Heart left ventricle (tissue), 16 donors: ENCODE measurements around the gene SNX11. TPM values are rescaled to one million over a fixed set of nuclear protein-coding genes. Genes with fewer than 3 reads are reported as not detected.

Experiments used
- ATAC-seq, 4 donors: fragments of 200-7000 bp; cut with Tn5 transposase; one replicate each; pipeline ENCODE4 v1.9.1; 2020 to 2022; ENCODE audit warnings: moderate library complexity in 4 of 4, mild to moderate bottlenecking in 3 of 4, moderate number of reproducible peaks in 1 of 4
- DNase-seq, 5 donors: peaks; one replicate each; pipeline ENCODE4 v3.0.0-alpha.2; 2020
- H3K27ac ChIP-seq, 12 donors: fragments of 200-600 bp; sonication (generic) in 4 of 12; one replicate each; pipeline versions ENCODE4 v1.5.0 to v1.8.0; 2016 to 2022; ENCODE audit warnings: mild to moderate bottlenecking in 2 of 12
- H3K27me3 ChIP-seq, 9 donors: fragments of 200-600 bp; sonication (generic) in 2 of 9; one replicate each; pipeline versions ENCODE4 v1.5.1 to v1.8.0; 2016 to 2022; ENCODE audit warnings: mild to moderate bottlenecking in 3 of 9
- H3K36me3 ChIP-seq, 9 donors: fragments of 200-600 bp; sonication (generic) in 2 of 9; one replicate each; pipeline versions ENCODE4 v1.5.0 to v1.8.0; 2018 to 2022; ENCODE audit warnings: mild to moderate bottlenecking in 2 of 9
- H3K4me1 ChIP-seq, 12 donors: fragments of 200-600 bp; sonication (generic) in 4 of 12; one replicate each; pipeline versions ENCODE4 v1.5.0 to v1.8.0; 2016 to 2022; ENCODE audit warnings: mild to moderate bottlenecking in 3 of 12
- H3K4me3 ChIP-seq, 12 donors: fragments of 200-600 bp; sonication (generic) in 4 of 12; one replicate each; pipeline versions ENCODE4 v1.5.0 to v1.8.0; 2017 to 2022; ENCODE audit warnings: mild to moderate bottlenecking in 9 of 12, moderate library complexity in 4 of 12
- H3K9me3 ChIP-seq, 12 donors: fragments of 200-600 bp; sonication (generic) in 4 of 12; one replicate each; pipeline versions ENCODE4 v1.5.0 to v1.8.0; 2016 to 2022; ENCODE audit warnings: mild to moderate bottlenecking in 1 of 12
- POLR2A ChIP-seq, 2 donors: fragments of 450-650 bp; IDR thresholded peaks; one replicate each; pipeline ENCODE4 v1.6.1; 2017; ENCODE audit warnings: antibody characterized with exemption in 2 of 2, mild to moderate bottlenecking in 2 of 2, moderate library complexity in 2 of 2
- WGBS, 4 donors: extraction: QIAGEN DNeasy Blood & Tissue Kit in 2 of 4; methylation state at CpG; one replicate each; pipeline versions ENCODE4 v1.1.5 to v1.1.7; 2013 to 2018; 5-methylcytosine and 5-hydroxymethylcytosine counted together
- intact Hi-C, 10 donors: fragments of 100-400 bp; cut with DNase I; formaldehyde crosslinking; loops; one replicate each; pipeline versions ENCODE4 v1.11.1 to v1.14.2; 2022
- polyA plus RNA-seq, 2 donors: library from polyadenylated mRNA; stranded (reverse); fragments of 200-250 nt; gene quantifications; one replicate each; pipeline ENCODE4 v1.2.3, GENCODE V29; 2013
- total RNA-seq, 9 donors: library from RNA; depleted of rRNA in 2 of 9; stranded (reverse); fragments of >200 nt in 2 of 9; fragmentation: NEBNext Ultra II Directional in 3 of 9; extraction: Animal tissue kit (Norgen Biotek cat#: 25700) in 3 of 9; gene quantifications; one replicate each; pipeline versions ENCODE4 v1.1.0 to v1.2.4, GENCODE V29; 2016 to 2023
- TF ChIP-seq, protein P1 (sequence below), 12 donors: fragments of 200-600 bp; sonication (generic) in 4 of 12; IDR thresholded peaks; one replicate each; pipeline versions ENCODE4 v1.5.0 to v1.8.0; 2018 to 2022; ENCODE audit warnings: antibody characterized with exemption in 12 of 12, mild to moderate bottlenecking in 5 of 12
- donor health status: ischemic (EF 13 %, LVEDD 7.1; RV severe dilation, severe dysfunction).
- donor health status: healthy with polysubstance abuse.
- donor health status: DM: no; HTN: yes; CAD: no.
- donor health status: DM: no; HTN: no; CAD: no.
- donor health status: ischemic (EF 25% LVEDD 6.9; RV normal size, moderate dysfunction).
- donor health status: ischemic (EF 25% LVEDD 5.7; RV mildly dilated, moderate dysfunction).
- donor health status: healthy.
- donor health status: DM: yes; HTN: yes; CAD: no.
- donor health status: ischemic (EF 35%, LVEDD 5.7; RV mildly dilated, moderate dysfunction).
- donor health status: nonischemic (EF 11% LVEDD 7.7; RV severe dilation, severe dysfunction).
- donor health status: DM: yes; HTN: yes; CAD: no.
- donor health status: PGD.
- donor health status: ischemic (EF 29% LVEDD 5.4; RV normal size, mild dysfunction).
- donor health status: nonischemic (EF 23%, LVEDD 6.1; RV moderate dilation, normal function).

SNX11 gene
- total and polyA plus RNA-seq, 11 donors: 5.2 to 30.8 (median 11.3) TPM

- Histone ChIP-seq H3K27me3 (no peaks in the 10 kb centered on the region), H3K27ac (peak within 1 kb of the TSS; percentile 26 to 94 (median 90))
These were observed 6.4 kb upstream of the SNX11 start, which contains the start of gene CBX1 for GRCh38 chr17:48101012-48101720. CBX1 (minus strand) TSS chr17:48101478; CDS start chr17:48077004, 24,474 bp downstream.

GRCh38 chr17:48102043-48102750 is 5.4 kb upstream of the SNX11 start:
- Histone ChIP-seq H3K4me3 (peak overlapping the region in 8 of 12 donors; percentile 76 to 98 (median 92)), H3K27ac (peak overlapping the region in 5 of 12 donors; percentile 55 to 93 (median 93)), H3K9me3 (peaks cover 0 to 5% (median 0%) of the 10 kb centered on the region in 12 donors), H3K27me3 (no peaks in the 10 kb centered on the region), H3K36me3 (no peaks in the 10 kb centered on the region), H3K4me1 (peaks cover 0 to 35% (median 13%) of the 10 kb centered on the region in 12 donors)
- no peak for ATAC-seq
- 82 to 89% (median 86%) methylated on average over 19 of the region's 19 CpGs for WGBS, 4 donors
- intact Hi-C loops: no loop called here
- TF ChIP-seq, protein P1, sequence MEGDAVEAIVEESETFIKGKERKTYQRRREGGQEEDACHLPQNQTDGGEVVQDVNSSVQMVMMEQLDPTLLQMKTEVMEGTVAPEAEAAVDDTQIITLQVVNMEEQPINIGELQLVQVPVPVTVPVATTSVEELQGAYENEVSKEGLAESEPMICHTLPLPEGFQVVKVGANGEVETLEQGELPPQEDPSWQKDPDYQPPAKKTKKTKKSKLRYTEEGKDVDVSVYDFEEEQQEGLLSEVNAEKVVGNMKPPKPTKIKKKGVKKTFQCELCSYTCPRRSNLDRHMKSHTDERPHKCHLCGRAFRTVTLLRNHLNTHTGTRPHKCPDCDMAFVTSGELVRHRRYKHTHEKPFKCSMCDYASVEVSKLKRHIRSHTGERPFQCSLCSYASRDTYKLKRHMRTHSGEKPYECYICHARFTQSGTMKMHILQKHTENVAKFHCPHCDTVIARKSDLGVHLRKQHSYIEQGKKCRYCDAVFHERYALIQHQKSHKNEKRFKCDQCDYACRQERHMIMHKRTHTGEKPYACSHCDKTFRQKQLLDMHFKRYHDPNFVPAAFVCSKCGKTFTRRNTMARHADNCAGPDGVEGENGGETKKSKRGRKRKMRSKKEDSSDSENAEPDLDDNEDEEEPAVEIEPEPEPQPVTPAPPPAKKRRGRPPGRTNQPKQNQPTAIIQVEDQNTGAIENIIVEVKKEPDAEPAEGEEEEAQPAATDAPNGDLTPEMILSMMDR (IDR thresholded peaks at IDR 0.05): no peak
- TF ChIP-seq POLR2A (IDR thresholded peaks at IDR 0.05): no peak
- no peak for DNase-seq

More at GRCh38 chr17:48101012-48101720, 6.4 kb upstream of the SNX11 start, which contains the start of gene CBX1:
- ATAC-seq (peak; percentile 97 to 99 (median 99)), DNase-seq (peak; percentile 94 to 98 (median 96))
- Histone ChIP-seq H3K36me3 (no peaks in the 10 kb centered on the region), H3K4me1 (peaks cover 0 to 26% (median 10%) of the 10 kb centered on the region in 12 donors), H3K9me3 (peaks cover 0 to 5% (median 0%) of the 10 kb centered on the region in 12 donors), H3K4me3 (peak within 1 kb of the TSS; percentile 76 to 98 (median 90))
- 0 to 1% (median 0%) methylated on average over 73 to 79 of the region's 79 CpGs for WGBS, 4 donors
- TF ChIP-seq, protein P1 (IDR thresholded peaks at IDR 0.05): no peak
- peak in 1 of 2 donors; percentile 72 for TF ChIP-seq POLR2A (IDR thresholded peaks at IDR 0.05)
- intact Hi-C loops: loop anchor here in 2 of 10 donors (1.0 to 2.0 kb wide), 3 partner anchors 48 to 76 kb away; no protein-coding TSS in a partner anchor

GRCh38 chr17:48102798-48103715 is 4.5 kb upstream of the SNX11 start:
- Histone ChIP-seq H3K4me3 (no peak overlapping the region), H3K36me3 (no peaks in the 10 kb centered on the region), H3K9me3 (peaks cover 0 to 5% (median 0%) of the 10 kb centered on the region in 12 donors), H3K27me3 (no peaks in the 10 kb centered on the region), H3K27ac (peak overlapping the region in 1 of 12 donors; percentile 93), H3K4me1 (peaks cover 0 to 35% (median 12%) of the 10 kb centered on the region in 12 donors)
- TF ChIP-seq POLR2A (IDR thresholded peaks at IDR 0.05): no peak
- TF ChIP-seq, protein P1 (IDR thresholded peaks at IDR 0.05): no peak
- DNase-seq: peak in 1 of 5 donors; percentile 52
- intact Hi-C loops: no loop called here
- ATAC-seq: no peak
- WGBS, 4 donors: 64 to 80% (median 75%) methylated on average over 14 of the region's 14 CpGs
